Adrenal gland (tissue), 12 donors: ENCODE data around the gene MOV10L1. TPM values are rescaled to one million over a fixed set of nuclear protein-coding genes. Genes with fewer than 3 reads are reported as not detected.

Source experiments
- DNase-seq, 7 donors: peaks; one replicate each; pipeline ENCODE4 v3.0.0-alpha.2; 2019 to 2020
- H3K27ac ChIP-seq, 5 donors: fragments of 200-600 bp; sonication (generic) in 4 of 5; 1 replicate in 3 of 5; 2 replicates in 2 of 5; pipeline versions ENCODE4 v1.5.1 to v1.8.0; 2016 to 2020; ENCODE audit warnings: mild to moderate bottlenecking in 1 of 5
- H3K27me3 ChIP-seq: fragments of 200-600 bp; 2 replicates; pipeline ENCODE4 v1.8.0; 2021
- H3K36me3 ChIP-seq, 2 donors: fragments of 200-600 bp; replicated peaks in 1 of 2; 1 replicate in 1 of 2; 2 replicates in 1 of 2; pipeline versions ENCODE4 v1.5.1 to v1.8.0; 2018 to 2022
- H3K4me1 ChIP-seq, 2 donors: fragments of 200-600 bp; replicated peaks in 1 of 2; 1 replicate in 1 of 2; 2 replicates in 1 of 2; pipeline versions ENCODE4 v1.5.1 to v1.8.0; 2018 to 2021
- H3K4me3 ChIP-seq, 4 donors: fragments of 200-600 bp; sonication (generic) in 3 of 4; one replicate each; pipeline ENCODE4 v1.5.1; 2016 to 2018
- H3K9me3 ChIP-seq, 3 donors: fragments of 200-600 bp; sonication (generic) in 1 of 3; replicated peaks in 1 of 3; 1 replicate in 2 of 3; 2 replicates in 1 of 3; pipeline versions ENCODE4 v1.5.1 to v1.8.0; 2016 to 2021
- POLR2A ChIP-seq, 2 donors: fragments of 450-650 bp; IDR thresholded peaks; one replicate each; pipeline ENCODE4 v1.6.1; 2017; ENCODE audit warnings: antibody characterized with exemption in 2 of 2, mild to moderate bottlenecking in 2 of 2, moderate library complexity in 1 of 2
- WGBS, 4 donors: extraction: QIAGEN DNeasy Blood & Tissue Kit in 2 of 4; methylation state at CpG; one replicate each; pipeline versions ENCODE4 v1.1.5 to v1.1.7; 2013 to 2017; 5-methylcytosine and 5-hydroxymethylcytosine counted together
- intact Hi-C, 2 donors: fragments of 100-400 bp; cut with DNase I; formaldehyde crosslinking; loops; one replicate each; pipeline versions ENCODE4 v1.14.1 to v1.15.0; 2022 to 2023
- polyA plus RNA-seq, 3 donors: library from polyadenylated mRNA; stranded (reverse); fragments of 200-250 nt in 2 of 3; fragments of 350-450 nt in 1 of 3; fragmentation: Illumina TruSeq in 1 of 3; extraction: RNeasy Lipid Tissue Mini Kit (QIAGEN cat#74804) in 1 of 3; gene quantifications; one replicate each; pipeline ENCODE4 v1.2.3, GENCODE V29; 2013 to 2014
- total RNA-seq, 9 donors: library from RNA; depleted of rRNA in 4 of 9; stranded (reverse); fragments of >200 nt in 4 of 9; fragments of 120-200 nt in 1 of 9; fragmentation: NEBNext Ultra II Directional in 1 of 9; extraction: Animal tissue kit (Norgen Biotek cat#: 25700) in 1 of 9; gene quantifications; one replicate each; pipeline versions ENCODE4 v1.1.0 to v1.2.4, GENCODE V29; 2013 to 2023
- TF ChIP-seq, protein P1 (sequence below), 6 experiments: fragments of 450-650 bp in 4 of 6; fragments of 200-600 bp in 2 of 6; sonication (generic) in 1 of 6; IDR thresholded peaks; 1 replicate in 5 of 6; 2 replicates in 1 of 6; pipeline versions ENCODE4 v1.5.1 to v1.8.0; 2016 to 2021; ENCODE audit warnings: antibody characterized with exemption in 6 of 6, mild to moderate bottlenecking in 2 of 6, moderate library complexity in 1 of 6
- donor health status: healthy with polysubstance abuse.
- donor health status: Bipolar disorder and iron deficiency.
- donor health status: DM: yes; HTN: yes; CAD: no.
- donor health status: DM: no; HTN: no; CAD: no.
- donor health status: DM: no; HTN: no; CAD: no.
- donor health status: DM: yes; HTN: yes; CAD: no.

MOV10L1 gene
- total and polyA plus RNA-seq, 12 donors = 0.14 to 0.74 (median 0.40) TPM; not detected in 5

- intact Hi-C loops = no loop called here
- 63 to 80% (median 73%) methylated on average over 12 to 31 of the region's 31 CpGs for WGBS, 4 donors
- peaks cover 0 to 20% of the 10 kb centered on the region in 2 donors for H3K4me1 ChIP-seq
- H3K36me3 ChIP-seq = no peaks in the 10 kb centered on the region
- no peak overlapping the region for H3K4me3 ChIP-seq
- no peak overlapping the region for H3K27ac ChIP-seq
- TF ChIP-seq POLR2A (IDR thresholded peaks at IDR 0.05) = no peak
- TF ChIP-seq, protein P1, sequence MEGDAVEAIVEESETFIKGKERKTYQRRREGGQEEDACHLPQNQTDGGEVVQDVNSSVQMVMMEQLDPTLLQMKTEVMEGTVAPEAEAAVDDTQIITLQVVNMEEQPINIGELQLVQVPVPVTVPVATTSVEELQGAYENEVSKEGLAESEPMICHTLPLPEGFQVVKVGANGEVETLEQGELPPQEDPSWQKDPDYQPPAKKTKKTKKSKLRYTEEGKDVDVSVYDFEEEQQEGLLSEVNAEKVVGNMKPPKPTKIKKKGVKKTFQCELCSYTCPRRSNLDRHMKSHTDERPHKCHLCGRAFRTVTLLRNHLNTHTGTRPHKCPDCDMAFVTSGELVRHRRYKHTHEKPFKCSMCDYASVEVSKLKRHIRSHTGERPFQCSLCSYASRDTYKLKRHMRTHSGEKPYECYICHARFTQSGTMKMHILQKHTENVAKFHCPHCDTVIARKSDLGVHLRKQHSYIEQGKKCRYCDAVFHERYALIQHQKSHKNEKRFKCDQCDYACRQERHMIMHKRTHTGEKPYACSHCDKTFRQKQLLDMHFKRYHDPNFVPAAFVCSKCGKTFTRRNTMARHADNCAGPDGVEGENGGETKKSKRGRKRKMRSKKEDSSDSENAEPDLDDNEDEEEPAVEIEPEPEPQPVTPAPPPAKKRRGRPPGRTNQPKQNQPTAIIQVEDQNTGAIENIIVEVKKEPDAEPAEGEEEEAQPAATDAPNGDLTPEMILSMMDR (IDR thresholded peaks at IDR 0.05) = no peak
- no peaks in the 10 kb centered on the region for H3K9me3 ChIP-seq
- peak in 4 of 7 donors; percentile 35 to 57 (median 46) for DNase-seq
- peaks cover 7% of the 10 kb centered on the region for H3K27me3 ChIP-seq
Observed at GRCh38 chr22:50182176-50183081, 92.6 kb downstream of the MOV10L1 start.

GRCh38 chr22:50183141-50183971 lies 93.5 kb downstream of the MOV10L1 start:
- Histone ChIP-seq H3K4me3 (no peak overlapping the region), H3K36me3 (no peaks in the 10 kb centered on the region), H3K9me3 (no peaks in the 10 kb centered on the region), H3K4me1 (peaks cover 0 to 20% of the 10 kb centered on the region in 2 donors), H3K27me3 (no peaks in the 10 kb centered on the region), H3K27ac (no peak overlapping the region)
- TF ChIP-seq, protein P1 (IDR thresholded peaks at IDR 0.05) = no peak
- no peak for TF ChIP-seq POLR2A (IDR thresholded peaks at IDR 0.05)
- peak in 2 of 7 donors; percentile 8 to 25 for DNase-seq
- 74 to 85% (median 83%) methylated on average over 14 to 19 of the region's 19 CpGs for WGBS, 4 donors
- intact Hi-C loops = no loop called here

DNA sequence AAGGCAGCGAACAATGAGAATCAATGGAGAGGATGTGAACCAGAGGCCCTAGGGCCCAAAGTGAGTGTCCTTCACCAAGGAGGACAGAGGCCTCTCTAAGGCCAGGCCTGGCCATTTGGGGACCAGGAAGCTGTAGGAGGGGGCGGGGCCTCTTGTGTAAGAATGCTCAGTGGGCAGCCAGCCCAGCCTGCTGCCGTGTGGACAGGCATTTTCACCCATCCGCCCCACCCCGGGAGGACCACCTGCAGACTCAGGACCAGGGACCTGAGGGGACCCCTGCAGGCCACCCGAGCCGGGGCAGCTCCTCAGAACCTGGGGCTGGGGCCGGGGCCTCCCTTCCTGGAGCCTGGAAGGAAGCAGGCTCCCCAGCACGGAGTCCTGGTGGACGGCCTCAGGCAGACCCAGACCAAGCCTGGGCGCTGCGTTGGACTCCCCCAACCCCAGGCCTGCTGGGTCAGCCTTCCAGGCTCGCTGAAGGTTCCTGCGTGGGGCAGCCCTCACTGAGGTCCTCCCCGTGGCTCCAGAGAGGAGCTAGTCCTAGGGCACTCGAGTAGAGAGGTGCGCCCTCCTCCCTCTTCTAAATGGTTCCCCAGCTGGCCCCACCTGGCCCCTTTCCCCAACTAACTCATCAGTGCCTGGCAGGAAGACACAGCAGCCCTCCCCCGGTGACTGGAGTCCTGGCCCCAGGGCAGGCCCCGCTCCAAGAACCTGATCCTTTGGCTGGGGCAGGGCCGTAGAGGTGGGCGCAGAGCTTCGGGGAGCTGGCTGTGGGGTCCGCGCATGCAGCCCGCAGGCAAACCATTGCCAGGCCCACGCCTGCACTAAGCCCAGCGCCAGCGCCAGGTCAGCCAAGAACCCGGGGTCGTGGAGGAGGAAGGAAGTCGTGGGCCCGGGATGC lies 94.4 kb downstream of the MOV10L1 start:
- intact Hi-C loops = no loop called here
- DNase-seq = peak; percentile 53 to 84 (median 75)
- 58 to 72% (median 64%) methylated on average over 19 to 32 of the region's 32 CpGs for WGBS, 4 donors
- H3K4me1 ChIP-seq = peaks cover 4 to 29% of the 10 kb centered on the region in 2 donors
- no peaks in the 10 kb centered on the region for H3K36me3 ChIP-seq
- no peaks in the 10 kb centered on the region for H3K9me3 ChIP-seq
- H3K4me3 ChIP-seq = peak overlapping the region in 1 of 4 donors; percentile 91
- H3K27ac ChIP-seq = peak overlapping the region in 1 of 5 donors; percentile 58
- H3K27me3 ChIP-seq = no peaks in the 10 kb centered on the region
- TF ChIP-seq POLR2A (IDR thresholded peaks at IDR 0.05) = no peak
- TF ChIP-seq, protein P1 (IDR thresholded peaks at IDR 0.05) = no peak
